ENCODE measurements around the gene HIPK1. TPM values are rescaled to one million over a fixed set of nuclear protein-coding genes. Genes with fewer than 3 reads are reported as not detected.

HIPK1 gene
- total and polyA plus RNA-seq, 2 experiments from 2014 or later: 8.7 to 31.6 TPM

GRCh38 chr1:113943028-113943811 is 14.1 kb downstream of the HIPK1 start:
- Histone ChIP-seq H4K20me1 (ENCODE audit: insufficient read depth, poor library complexity, severe bottlenecking) (peaks cover 19% of the 10 kb centered on the region), H3K27ac (no peak overlapping the region), H3K36me3 (replicated peaks; ENCODE audit: insufficient read depth, low read depth) (no peaks in the 10 kb centered on the region), H3K4me1 (ENCODE audit: insufficient read depth) (peaks cover 26% of the 10 kb centered on the region), H3K79me2 (peaks cover 80% of the 10 kb centered on the region), H3K27me3 (no peaks in the 10 kb centered on the region), H2AFZ (no peak overlapping the region), H3K9me3 (ENCODE audit: low read depth) (no peaks in the 10 kb centered on the region), H3K4me2 (no peak overlapping the region), H3K9me2 (replicated peaks; ENCODE audit: insufficient read depth) (no peaks in the 10 kb centered on the region), H3K4me3 (no peak overlapping the region)
- DNase-seq (ENCODE audit: low spot score): no peak
- TF ChIP-seq EZH2phosphoT487 (IDR thresholded peaks at IDR 0.05; ENCODE audit: low read depth, severe bottlenecking, unreplicated experiment): no peak
- TF ChIP-seq CTCF (IDR thresholded peaks at IDR 0.05; ENCODE audit: poor library complexity): no peak
- TF ChIP-seq EZH2 (IDR thresholded peaks at IDR 0.05; ENCODE audit: borderline replicate concordance): no peak

- H3K4me1 ChIP-seq (ENCODE audit: insufficient read depth): peaks cover 31% of the 10 kb centered on the region
- no peaks in the 10 kb centered on the region for H3K9me3 ChIP-seq (ENCODE audit: low read depth)
- no peak overlapping the region for H2AFZ ChIP-seq
- no peak overlapping the region for H3K27ac ChIP-seq
- H3K4me3 ChIP-seq: no peak overlapping the region
- no peak overlapping the region for H3K4me2 ChIP-seq
- WGBS (ENCODE audit: low lambda C conversion rate, missing lambda C conversion rate): 100% methylated on average over 1 of the region's 1 CpG
- DNase-seq (ENCODE audit: low spot score): no peak
- no peak for TF ChIP-seq EZH2phosphoT487 (IDR thresholded peaks at IDR 0.05; ENCODE audit: low read depth, severe bottlenecking, unreplicated experiment)
- no peak for TF ChIP-seq CTCF (IDR thresholded peaks at IDR 0.05; ENCODE audit: poor library complexity)
- no peak for TF ChIP-seq EZH2 (IDR thresholded peaks at IDR 0.05; ENCODE audit: borderline replicate concordance)
- peaks cover 12% of the 10 kb centered on the region for H4K20me1 ChIP-seq (ENCODE audit: insufficient read depth, poor library complexity, severe bottlenecking)
- no peaks in the 10 kb centered on the region for H3K9me2 ChIP-seq (replicated peaks; ENCODE audit: insufficient read depth)
- H3K79me2 ChIP-seq: peaks cover 81% of the 10 kb centered on the region
- H3K36me3 ChIP-seq (replicated peaks; ENCODE audit: insufficient read depth, low read depth): no peaks in the 10 kb centered on the region
- H3K27me3 ChIP-seq: no peaks in the 10 kb centered on the region
Measured at GRCh38 chr1:113945329-113945728, 16.2 kb downstream of the HIPK1 start.

GRCh38 chr1:113946112-113946511 is 17.0 kb downstream of the HIPK1 start:
- Histone ChIP-seq H3K36me3 (replicated peaks; ENCODE audit: insufficient read depth, low read depth) (no peaks in the 10 kb centered on the region), H3K79me2 (peaks cover 83% of the 10 kb centered on the region), H3K9me3 (ENCODE audit: low read depth) (no peaks in the 10 kb centered on the region), H3K9me2 (replicated peaks; ENCODE audit: insufficient read depth) (no peaks in the 10 kb centered on the region), H3K27me3 (no peaks in the 10 kb centered on the region), H4K20me1 (ENCODE audit: insufficient read depth, poor library complexity, severe bottlenecking) (peaks cover 16% of the 10 kb centered on the region), H3K4me2 (peak overlapping the region; percentile 43), H3K4me3 (no peak overlapping the region), H2AFZ (no peak overlapping the region), H3K4me1 (ENCODE audit: insufficient read depth) (peaks cover 31% of the 10 kb centered on the region), H3K27ac (no peak overlapping the region)
- 73% methylated on average over 1 of the region's 1 CpG for WGBS (ENCODE audit: low lambda C conversion rate, missing lambda C conversion rate)
- TF ChIP-seq EZH2phosphoT487 (IDR thresholded peaks at IDR 0.05; ENCODE audit: low read depth, severe bottlenecking, unreplicated experiment): no peak
- no peak for TF ChIP-seq EZH2 (IDR thresholded peaks at IDR 0.05; ENCODE audit: borderline replicate concordance)
- TF ChIP-seq CTCF (IDR thresholded peaks at IDR 0.05; ENCODE audit: poor library complexity): no peak
- DNase-seq (ENCODE audit: low spot score): no peak

All from hepatocyte (in vitro differentiated cells).